ENCODE data around the gene TSC2. TPM values are rescaled to one million over a fixed set of nuclear protein-coding genes. Genes with fewer than 3 reads are reported as not detected.
"Not testable (repeated sequence)": the region's sequence is repeated elsewhere in the genome, so short reads cannot be mapped to it uniquely, and the experiment has no call there.

The TSC2 gene
- total RNA-seq, 2 donors from 2014 or later, result 86.3 to 168 TPM

GRCh38 chr16:2111009-2111353 lies 63.2 kb downstream of the TSC2 start:
- H3K27ac ChIP-seq; H3K27me3 ChIP-seq (replicated peaks; ENCODE audit: insufficient read depth); DNase-seq (ENCODE audit: low spot score); H3K4me1 ChIP-seq (replicated peaks); H3K4me3 ChIP-seq; H3K9me3 ChIP-seq; intact Hi-C loops (cut with DNase I): not testable (repeated sequence)
- 93% methylated on average over 36 of the region's 36 CpGs for WGBS
- peaks cover 12 to 26% of the 10 kb centered on the region in 2 donors for H3K36me3 ChIP-seq

GRCh38 chr16:2111412-2112335 lies 63.9 kb downstream of the TSC2 start:
- WGBS, result 93% methylated on average over 53 of the region's 65 CpGs
- H3K27me3 ChIP-seq (replicated peaks; ENCODE audit: insufficient read depth); H3K9me3 ChIP-seq; H3K4me3 ChIP-seq; DNase-seq (ENCODE audit: low spot score); H3K27ac ChIP-seq; intact Hi-C loops (cut with DNase I); H3K4me1 ChIP-seq (replicated peaks): not testable (repeated sequence)
- H3K36me3 ChIP-seq, result peaks cover 12 to 26% of the 10 kb centered on the region in 2 donors

- H3K4me3 ChIP-seq; H3K4me1 ChIP-seq (replicated peaks); H3K9me3 ChIP-seq; H3K27ac ChIP-seq; H3K27me3 ChIP-seq (replicated peaks; ENCODE audit: insufficient read depth); intact Hi-C loops (cut with DNase I); DNase-seq (ENCODE audit: low spot score): not testable (repeated sequence)
- H3K36me3 ChIP-seq, result peaks cover 12 to 26% of the 10 kb centered on the region in 2 donors
- WGBS, result 86% methylated on average over 25 of the region's 30 CpGs
These were observed 64.8 kb downstream of the TSC2 start for GRCh38 chr16:2112539-2113106.

DNA sequence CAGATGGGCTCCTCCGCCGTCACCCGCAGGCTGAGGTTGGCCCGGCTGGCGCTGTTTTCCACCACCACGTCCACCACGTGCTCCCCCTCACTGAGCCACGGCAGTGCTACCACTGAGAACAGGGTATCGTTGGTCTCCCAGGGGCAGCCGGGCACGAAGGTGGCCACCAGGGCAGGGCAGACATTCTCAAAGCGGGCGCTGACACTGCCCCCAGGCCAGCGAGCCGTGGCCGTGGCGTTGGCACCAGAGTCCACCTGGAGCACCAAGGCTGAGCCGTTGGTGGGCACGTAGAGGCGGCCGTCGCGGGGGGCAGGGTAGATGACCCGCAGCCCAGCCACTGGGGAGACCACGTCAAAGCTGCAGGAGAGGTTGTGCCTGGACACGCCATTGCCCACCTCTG lies 66.4 kb downstream of the TSC2 start:
- DNase-seq (ENCODE audit: low spot score); H3K9me3 ChIP-seq; H3K27ac ChIP-seq; H3K27me3 ChIP-seq (replicated peaks; ENCODE audit: insufficient read depth); H3K4me1 ChIP-seq (replicated peaks); H3K4me3 ChIP-seq; intact Hi-C loops (cut with DNase I): not testable (repeated sequence)
- WGBS, result 93% methylated on average over 23 of the region's 26 CpGs
- peaks cover 8 to 14% of the 10 kb centered on the region in 2 donors for H3K36me3 ChIP-seq

- H3K4me1 ChIP-seq (replicated peaks); intact Hi-C loops (cut with DNase I); H3K4me3 ChIP-seq; H3K27me3 ChIP-seq (replicated peaks; ENCODE audit: insufficient read depth); DNase-seq (ENCODE audit: low spot score); H3K9me3 ChIP-seq; H3K27ac ChIP-seq: not testable (repeated sequence)
- peaks cover 7 to 14% of the 10 kb centered on the region in 2 donors for H3K36me3 ChIP-seq
- WGBS, result 86% methylated on average over 30 of the region's 34 CpGs
These were observed 67.3 kb downstream of the TSC2 start for GRCh38 chr16:2114885-2115590.

DNA sequence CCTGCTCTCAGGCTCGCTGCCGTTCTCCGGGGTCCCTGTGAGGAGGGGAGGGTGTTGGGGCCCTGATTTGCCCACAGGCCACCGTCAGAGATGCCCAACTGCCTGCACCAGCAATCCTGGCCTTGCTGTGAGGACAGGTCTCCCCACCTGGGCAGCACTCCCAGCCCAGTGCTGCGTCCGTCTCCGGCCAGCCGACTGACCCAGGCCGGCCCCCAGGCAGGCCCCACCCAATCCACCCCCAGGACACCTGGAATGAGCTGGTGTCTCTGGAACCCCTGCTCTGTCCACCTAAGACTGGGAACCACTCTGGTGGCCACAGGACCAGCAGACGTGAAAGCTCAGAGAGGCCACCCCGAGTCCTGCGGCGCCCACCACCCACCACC lies 67.8 kb downstream of the TSC2 start:
- 86% methylated on average over 13 of the region's 13 CpGs for WGBS
- no peak for DNase-seq (ENCODE audit: low spot score)
- Histone ChIP-seq H3K9me3 (no peaks in the 10 kb centered on the region), H3K4me3 (no peak overlapping the region), H3K27me3 (replicated peaks; ENCODE audit: insufficient read depth) (no peaks in the 10 kb centered on the region), H3K4me1 (replicated peaks) (peaks cover 4% of the 10 kb centered on the region), H3K27ac (no peak overlapping the region), H3K36me3 (peaks cover 7 to 11% of the 10 kb centered on the region in 2 donors)
- intact Hi-C loops (cut with DNase I), result no loop called here
- TF ChIP-seq POLR2A (IDR thresholded peaks at IDR 0.05) (no peak), POLR2AphosphoS5 (IDR thresholded peaks at IDR 0.05) (no peak)
- TF ChIP-seq, protein P1, sequence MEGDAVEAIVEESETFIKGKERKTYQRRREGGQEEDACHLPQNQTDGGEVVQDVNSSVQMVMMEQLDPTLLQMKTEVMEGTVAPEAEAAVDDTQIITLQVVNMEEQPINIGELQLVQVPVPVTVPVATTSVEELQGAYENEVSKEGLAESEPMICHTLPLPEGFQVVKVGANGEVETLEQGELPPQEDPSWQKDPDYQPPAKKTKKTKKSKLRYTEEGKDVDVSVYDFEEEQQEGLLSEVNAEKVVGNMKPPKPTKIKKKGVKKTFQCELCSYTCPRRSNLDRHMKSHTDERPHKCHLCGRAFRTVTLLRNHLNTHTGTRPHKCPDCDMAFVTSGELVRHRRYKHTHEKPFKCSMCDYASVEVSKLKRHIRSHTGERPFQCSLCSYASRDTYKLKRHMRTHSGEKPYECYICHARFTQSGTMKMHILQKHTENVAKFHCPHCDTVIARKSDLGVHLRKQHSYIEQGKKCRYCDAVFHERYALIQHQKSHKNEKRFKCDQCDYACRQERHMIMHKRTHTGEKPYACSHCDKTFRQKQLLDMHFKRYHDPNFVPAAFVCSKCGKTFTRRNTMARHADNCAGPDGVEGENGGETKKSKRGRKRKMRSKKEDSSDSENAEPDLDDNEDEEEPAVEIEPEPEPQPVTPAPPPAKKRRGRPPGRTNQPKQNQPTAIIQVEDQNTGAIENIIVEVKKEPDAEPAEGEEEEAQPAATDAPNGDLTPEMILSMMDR (IDR thresholded peaks at IDR 0.05), result no peak

- H3K4me1 ChIP-seq (replicated peaks); intact Hi-C loops (cut with DNase I); H3K9me3 ChIP-seq; H3K27me3 ChIP-seq (replicated peaks; ENCODE audit: insufficient read depth); H3K27ac ChIP-seq; H3K4me3 ChIP-seq; H3K36me3 ChIP-seq; DNase-seq (ENCODE audit: low spot score): not testable (repeated sequence)
- WGBS, result 90% methylated on average over 14 of the region's 24 CpGs
These were observed 68.6 kb downstream of the TSC2 start for GRCh38 chr16:2116428-2116827.

DNA sequence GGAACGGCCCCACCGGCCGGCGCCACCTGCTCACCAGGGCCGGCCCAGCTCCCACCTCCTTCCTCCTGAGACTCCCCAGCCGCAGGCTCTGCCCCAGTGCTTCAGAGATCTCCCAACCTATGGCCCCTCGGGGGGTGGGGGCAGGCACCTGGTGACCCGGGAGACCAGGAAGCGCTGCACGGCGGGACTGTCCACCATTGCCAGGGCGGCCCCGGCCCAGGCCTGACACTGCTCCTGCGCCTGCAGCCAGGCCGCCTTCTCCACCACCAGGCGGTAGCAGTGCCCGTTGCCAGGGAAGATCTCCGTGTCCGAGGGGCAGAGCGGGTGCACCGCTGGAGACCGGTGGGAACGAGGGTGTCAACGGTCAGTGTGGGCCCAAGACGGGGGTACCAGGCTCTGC lies 69.6 kb downstream of the TSC2 start:
- no CpG with 5 or more reads among the region's 25 CpGs for WGBS
- not testable (repeated sequence) for H3K4me1 ChIP-seq (replicated peaks); DNase-seq (ENCODE audit: low spot score)

GRCh38 chr16:2117960-2118722 lies 70.4 kb downstream of the TSC2 start:
- DNase-seq (ENCODE audit: low spot score); intact Hi-C loops (cut with DNase I); H3K27me3 ChIP-seq (replicated peaks; ENCODE audit: insufficient read depth); H3K36me3 ChIP-seq; H3K9me3 ChIP-seq; H3K4me3 ChIP-seq; H3K27ac ChIP-seq: not testable (repeated sequence)
- 59% methylated on average over 14 of the region's 35 CpGs for WGBS
- peaks cover 11% of the 10 kb centered on the region for H3K4me1 ChIP-seq (replicated peaks)

More for the DNA sequence above, 69.6 kb downstream of the TSC2 start:
- H3K9me3 ChIP-seq; H3K27ac ChIP-seq; intact Hi-C loops (cut with DNase I); H3K36me3 ChIP-seq; H3K27me3 ChIP-seq (replicated peaks; ENCODE audit: insufficient read depth); H3K4me3 ChIP-seq: not testable (repeated sequence)
